GM12892 (cell line): ENCODE measurements around the gene ZNF48.

Experiments
- POLR2A ChIP-seq: IDR thresholded peaks from 2 replicates; pipeline ENCODE4 v1.6.1; 2011; ENCODE audit warnings: low read depth, low read length, control low read depth
- POLR2AphosphoS5 ChIP-seq: IDR thresholded peaks from 2 replicates; pipeline ENCODE4 v1.6.1; 2011; ENCODE audit warnings: low read depth, low read length, control low read depth

GRCh38 chr16:30348113-30348512 is 47.1 kb upstream of the ZNF48 start:
- TF ChIP-seq POLR2A (no peak), POLR2AphosphoS5 (no peak)
